GM18526 (cell line): ENCODE measurements around the gene IER5.

Source experiments
- POLR2A ChIP-seq: IDR thresholded peaks from 3 replicates; pipeline ENCODE4 v1.6.1; 2011; ENCODE audit not compliant: insufficient read length; ENCODE audit errors: extremely low read depth

IER5 gene

GRCh38 chr1:181101581-181102226 is 13.2 kb downstream of the IER5 start:
- TF ChIP-seq POLR2A, result no peak

GRCh38 chr1:181102841-181103240 is 14.3 kb downstream of the IER5 start:
- no peak for TF ChIP-seq POLR2A

GRCh38 chr1:181103399-181103798 is 14.9 kb downstream of the IER5 start:
- no peak for TF ChIP-seq POLR2A

GRCh38 chr1:181104042-181104789 is 15.7 kb downstream of the IER5 start:
- no peak for TF ChIP-seq POLR2A

- TF ChIP-seq POLR2A, result no peak
These were observed 16.3 kb downstream of the IER5 start for GRCh38 chr1:181104790-181105133.

- TF ChIP-seq POLR2A, result peak; percentile 48
These were observed 16.9 kb downstream of the IER5 start for GRCh38 chr1:181105134-181106021.

GRCh38 chr1:181106022-181106312 is 17.5 kb downstream of the IER5 start:
- no peak for TF ChIP-seq POLR2A

- no peak for TF ChIP-seq POLR2A
These were observed 18.0 kb downstream of the IER5 start for GRCh38 chr1:181106479-181106878.

- TF ChIP-seq POLR2A, result no peak
These were observed 19.2 kb downstream of the IER5 start for GRCh38 chr1:181107711-181108110.

GRCh38 chr1:181108304-181108867 is 19.9 kb downstream of the IER5 start:
- TF ChIP-seq POLR2A, result no peak

GRCh38 chr1:181110013-181110412 is 21.5 kb downstream of the IER5 start:
- TF ChIP-seq POLR2A, result no peak

- TF ChIP-seq POLR2A, result no peak
These were observed 23.1 kb downstream of the IER5 start for GRCh38 chr1:181111559-181111958.

GRCh38 chr1:181112071-181112929 is 23.8 kb downstream of the IER5 start:
- no peak for TF ChIP-seq POLR2A

GRCh38 chr1:181113059-181113641 is 24.6 kb downstream of the IER5 start:
- no peak for TF ChIP-seq POLR2A
